Activated CD4-positive, alpha-beta T cell treated with anti-CD3 and anti-CD28 coated beads for 1 hour (primary cell): ENCODE data around the gene SLC41A3.
"Not testable (repeated sequence)": the region's sequence is repeated elsewhere in the genome, so short reads cannot be mapped to it uniquely, and the experiment has no call there.

Source experiments
- DNase-seq: peaks from one replicate; pipeline ENCODE4 v3.0.0-alpha.2; 2020

SLC41A3 gene

GRCh38 chr3:125975245-125976002 lies 108.5 kb downstream of the SLC41A3 start:
- not testable (repeated sequence) for DNase-seq

GRCh38 chr3:125971997-125972944 lies 111.7 kb downstream of the SLC41A3 start:
- peak; percentile 24 for DNase-seq

GRCh38 chr3:125968701-125969592 lies 115.0 kb downstream of the SLC41A3 start, which contains the start of gene ROPN1B:
Gene ROPN1B, plus strand, starts transcription at chr3:125969178. Its CDS starts 2,877 bp downstream, at chr3:125972055.
- not testable (repeated sequence) for DNase-seq

- DNase-seq: not testable (repeated sequence)
Observed at GRCh38 chr3:125968121-125968520, 115.8 kb downstream of the SLC41A3 start.

GRCh38 chr3:125967156-125967555 lies 116.8 kb downstream of the SLC41A3 start:
- DNase-seq: no peak

GRCh38 chr3:125965505-125965904 lies 118.4 kb downstream of the SLC41A3 start:
- no peak for DNase-seq

- not testable (repeated sequence) for DNase-seq
Observed at GRCh38 chr3:125963834-125964233, 120.1 kb downstream of the SLC41A3 start.

GRCh38 chr3:125961289-125961589 lies 122.7 kb downstream of the SLC41A3 start:
- no peak for DNase-seq

GRCh38 chr3:125960456-125961288 lies 123.3 kb downstream of the SLC41A3 start:
- DNase-seq: no peak

- DNase-seq: no peak
Observed at GRCh38 chr3:125960066-125960424, 123.9 kb downstream of the SLC41A3 start.

GRCh38 chr3:125959317-125960065 lies 124.4 kb downstream of the SLC41A3 start:
- no peak for DNase-seq

GRCh38 chr3:125958511-125959316 lies 125.2 kb downstream of the SLC41A3 start:
- DNase-seq: no peak

- no peak for DNase-seq
Observed at GRCh38 chr3:125957674-125958510, 126.0 kb downstream of the SLC41A3 start.

- DNase-seq: not testable (repeated sequence)
Observed at GRCh38 chr3:125957020-125957419, 126.9 kb downstream of the SLC41A3 start.
